SK-N-SH treated with all-trans-retinoic acid at 6 μM for 48 hours (cell line): ENCODE results near the gene OLIG1.

Experiments used
- ARNTL ChIP-seq: fragments of 450-650 bp; formaldehyde crosslinking; IDR thresholded peaks from 2 replicates; pipeline ENCODE4 v1.5.0; 2020; ENCODE audit warnings: low read depth, mild to moderate bottlenecking, moderate library complexity, borderline replicate concordance
- CSRNP3 ChIP-seq: fragments of 250-450 bp; sonication (Bioruptor Pico); IDR thresholded peaks from 2 replicates; pipeline ENCODE4 v1.5.1; 2021; ENCODE audit warnings: mild to moderate bottlenecking, moderate library complexity
- ESRRG ChIP-seq: fragments of 250-450 bp; sonication (Bioruptor Pico); IDR thresholded peaks from 2 replicates; pipeline ENCODE4 v1.6.1; 2021; ENCODE audit warnings: mild to moderate bottlenecking
- OSR1 ChIP-seq: fragments of 250-450 bp; sonication (Bioruptor Pico); IDR thresholded peaks from 2 replicates; pipeline ENCODE4 v1.8.0; 2022; ENCODE audit warnings: moderate library complexity, mild to moderate bottlenecking, inconsistent platforms
- PATZ1 ChIP-seq: fragments of 250-450 bp; sonication (Bioruptor Pico); IDR thresholded peaks from 2 replicates; pipeline ENCODE4 v1.8.0; 2020; ENCODE audit warnings: mild to moderate bottlenecking, moderate library complexity, borderline replicate concordance
- POU6F1 ChIP-seq: fragments of 250-450 bp; sonication (Bioruptor Pico); IDR thresholded peaks from 2 replicates; pipeline ENCODE4 v1.8.0; 2021; ENCODE audit warnings: low read depth, mild to moderate bottlenecking, moderate library complexity, borderline replicate concordance
- PPARA ChIP-seq: fragments of 250-450 bp; sonication (Bioruptor Pico); IDR thresholded peaks from 2 replicates; pipeline ENCODE4 v1.5.0; 2020; ENCODE audit warnings: mild to moderate bottlenecking, borderline replicate concordance
- TCF4 ChIP-seq: fragments of 250-450 bp; sonication (Bioruptor Pico); IDR thresholded peaks from 2 replicates; pipeline ENCODE4 v1.8.0; 2021; ENCODE audit warnings: mild to moderate bottlenecking, moderate library complexity, borderline replicate concordance
- ZC3H10 ChIP-seq: fragments of 250-450 bp; sonication (Bioruptor Pico); IDR thresholded peaks from 2 replicates; pipeline ENCODE4 v1.5.1; 2021; ENCODE audit warnings: mild to moderate bottlenecking, moderate library complexity
- ZFP3 ChIP-seq: fragments of 250-450 bp; sonication (Bioruptor Pico); IDR thresholded peaks from 2 replicates; pipeline ENCODE4 v1.5.0; 2020; ENCODE audit warnings: mild to moderate bottlenecking, moderate library complexity
- ZFP30 ChIP-seq: fragments of 450-650 bp; formaldehyde crosslinking; IDR thresholded peaks from 2 replicates; pipeline ENCODE4 v1.5.0; 2022; ENCODE audit warnings: mild to moderate bottlenecking, moderate library complexity
- ZNF565 ChIP-seq: fragments of 450-650 bp; formaldehyde crosslinking; conservative IDR thresholded peaks from 2 replicates; pipeline ENCODE4 v1.5.0; 2020; ENCODE audit warnings: low read depth, mild to moderate bottlenecking, moderate library complexity
- ZNF70 ChIP-seq: fragments of 450-650 bp; formaldehyde crosslinking; IDR thresholded peaks from 2 replicates; pipeline ENCODE4 v1.5.0; 2020; ENCODE audit warnings: mild to moderate bottlenecking, moderate library complexity
- ZNF8 ChIP-seq: fragments of 450-650 bp; formaldehyde crosslinking; IDR thresholded peaks from 2 replicates; pipeline ENCODE4 v1.5.0; 2020; ENCODE audit warnings: mild to moderate bottlenecking, moderate library complexity

- TF ChIP-seq ZNF70 (CRISPR knock-in tag) = no peak
- TF ChIP-seq PATZ1 = no peak
- no peak for TF ChIP-seq ZNF8 (CRISPR knock-in tag)
- no peak for TF ChIP-seq OSR1
- no peak for TF ChIP-seq CSRNP3 (CRISPR knock-in tag)
- no peak for TF ChIP-seq ESRRG (CRISPR knock-in tag)
- TF ChIP-seq ZFP30 (CRISPR knock-in tag) = no peak
- no peak for TF ChIP-seq ZNF565
- TF ChIP-seq ARNTL = no peak
- no peak for TF ChIP-seq TCF4 (CRISPR knock-in tag)
- no peak for TF ChIP-seq PPARA (CRISPR knock-in tag)
- TF ChIP-seq ZFP3 (CRISPR knock-in tag) = no peak
- no peak for TF ChIP-seq ZC3H10
- no peak for TF ChIP-seq POU6F1 (CRISPR knock-in tag)
These were observed 41.1 kb upstream of the OLIG1 start for GRCh38 chr21:33028773-33029384.
